CD4-positive, alpha-beta T cell treated with Interleukin-6 at 100 ng/mL for 8 hours (primary cell): ENCODE measurements around the gene CYTH3.

Experiments
- DNase-seq: peaks from one replicate; pipeline ENCODE4 v3.0.0-alpha.2; 2020; ENCODE audit warnings: mixed read lengths, low spot score

The CYTH3 gene

DNA sequence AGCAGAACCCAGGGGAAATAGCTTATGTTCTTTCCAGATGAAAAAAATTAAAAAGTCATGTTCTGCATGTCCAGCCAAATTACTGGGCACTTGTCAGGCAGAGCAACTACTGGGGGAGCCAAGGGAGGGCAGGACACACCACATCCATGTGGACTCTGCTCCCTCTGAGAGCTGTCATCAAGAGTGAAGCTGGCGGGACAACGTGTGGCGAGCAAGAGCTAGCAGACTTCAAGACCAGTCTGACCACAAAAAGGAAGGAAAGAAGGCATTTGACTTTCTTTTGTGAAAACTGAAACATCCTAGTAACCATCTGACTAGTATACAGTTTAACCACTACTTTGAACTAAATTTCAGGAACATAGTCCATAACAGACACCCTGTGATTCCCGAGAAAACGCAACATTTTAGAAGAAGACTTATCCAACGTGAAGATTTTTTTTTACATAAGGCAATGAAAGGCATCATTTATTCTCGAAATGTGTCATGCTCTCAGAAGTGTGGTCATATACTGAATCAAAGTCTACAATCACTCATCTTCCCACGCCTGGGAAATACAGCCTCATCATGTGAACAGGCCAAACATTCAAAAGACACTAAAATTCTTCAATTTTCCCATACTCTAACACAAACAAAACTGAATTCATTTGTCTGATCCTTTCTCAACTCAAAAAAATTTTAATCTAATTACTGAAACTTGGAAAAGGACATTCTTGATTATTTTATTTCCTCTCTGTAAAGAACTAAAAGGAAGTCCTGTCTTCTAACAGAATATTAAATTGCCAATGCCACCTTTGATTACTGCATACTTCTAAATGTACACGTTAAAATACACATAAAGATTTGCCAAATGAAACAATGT is 15.5 kb downstream of the CYTH3 start:
- DNase-seq: no peak

DNA sequence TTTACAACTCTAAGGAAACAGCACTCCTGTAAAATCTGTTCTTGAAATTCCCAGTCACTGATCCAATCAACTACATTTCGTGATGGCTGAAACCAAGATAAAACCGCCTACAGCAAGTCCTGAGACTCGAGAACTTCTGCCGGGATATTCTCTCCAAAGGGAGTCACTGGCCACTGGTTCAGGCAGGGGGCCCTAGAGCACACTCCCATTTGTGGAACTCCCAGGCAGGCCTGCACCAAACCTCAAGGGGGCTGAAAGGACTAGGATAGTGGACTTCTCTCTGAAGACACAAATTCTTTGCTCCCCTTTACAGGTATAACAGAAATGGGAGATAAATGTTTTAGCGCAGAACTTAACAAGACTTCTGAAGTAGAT is 16.3 kb downstream of the CYTH3 start:
- no peak for DNase-seq

DNA sequence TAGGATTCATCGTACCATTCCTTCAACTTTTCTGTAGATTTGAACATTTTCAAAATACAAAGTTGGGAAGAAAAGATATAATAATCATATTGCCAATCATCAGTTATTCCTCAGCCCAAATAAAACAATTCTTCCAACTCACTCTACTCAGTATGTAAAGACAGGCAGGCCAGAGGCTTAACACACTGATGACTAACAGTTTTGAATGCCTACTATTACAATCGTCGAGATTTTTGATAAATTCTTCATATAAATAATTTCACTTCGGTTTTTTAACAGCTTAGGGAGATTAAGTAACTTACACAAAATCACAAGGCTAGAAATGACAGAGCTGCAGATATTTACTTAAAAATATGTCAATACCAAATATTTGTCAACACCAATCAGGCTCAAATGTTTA is 17.6 kb downstream of the CYTH3 start:
- no peak for DNase-seq

DNA sequence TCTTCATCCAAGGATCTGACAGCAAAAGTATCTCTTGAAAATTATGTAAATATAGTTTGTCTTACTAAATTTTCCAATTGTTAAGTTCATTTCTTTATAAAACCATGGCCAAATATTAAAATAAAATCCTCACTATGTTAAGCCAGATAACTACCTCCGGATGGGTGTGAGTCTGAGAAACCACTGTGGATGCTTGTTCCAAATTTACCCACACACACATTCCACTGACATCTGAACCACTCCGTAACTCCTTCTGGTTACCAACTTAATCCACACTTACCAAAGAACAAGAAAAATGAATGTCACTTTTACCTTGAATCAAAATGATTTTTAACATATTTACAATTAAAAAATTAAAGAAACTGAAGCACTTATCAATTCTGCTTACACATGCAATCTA is 19.7 kb downstream of the CYTH3 start:
- DNase-seq: no peak

DNA sequence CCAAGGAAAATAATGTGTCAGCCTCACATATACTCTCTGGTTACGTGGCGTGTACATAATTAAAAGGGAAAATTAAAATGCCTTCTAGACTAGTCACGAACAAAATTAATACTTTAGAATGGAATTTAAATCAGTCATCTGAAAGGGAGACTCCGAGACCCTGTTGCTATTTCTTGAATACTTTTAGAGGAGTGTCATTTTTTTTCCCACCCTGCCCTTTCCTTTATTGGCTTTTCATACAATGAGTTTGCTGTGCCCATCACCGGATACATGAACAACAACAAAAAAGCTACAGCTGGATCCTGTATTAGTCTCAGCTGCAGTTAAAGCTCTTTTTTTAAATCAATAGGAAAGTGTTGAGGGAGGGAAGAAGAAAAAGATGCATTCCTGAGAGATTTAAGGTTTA is 20.1 kb downstream of the CYTH3 start:
- DNase-seq: no peak

DNA sequence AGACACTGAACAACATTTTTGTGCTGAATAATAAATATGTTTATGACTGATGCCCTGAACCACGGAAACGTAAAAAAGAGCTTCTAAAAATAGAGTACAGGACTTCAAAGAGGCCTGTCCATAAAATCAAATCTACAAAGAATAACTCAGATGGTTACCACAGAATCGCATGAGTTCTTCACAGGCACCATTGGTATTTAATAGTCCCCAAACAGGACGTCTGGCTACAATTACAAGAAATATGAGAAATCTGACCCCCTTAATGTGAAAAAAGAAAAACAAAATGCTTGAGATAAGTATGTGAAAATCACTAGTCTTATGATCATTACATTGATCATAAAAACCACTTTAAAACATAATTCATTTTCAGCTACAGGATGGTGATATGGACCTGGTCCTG is 20.8 kb downstream of the CYTH3 start:
- no peak for DNase-seq

DNA sequence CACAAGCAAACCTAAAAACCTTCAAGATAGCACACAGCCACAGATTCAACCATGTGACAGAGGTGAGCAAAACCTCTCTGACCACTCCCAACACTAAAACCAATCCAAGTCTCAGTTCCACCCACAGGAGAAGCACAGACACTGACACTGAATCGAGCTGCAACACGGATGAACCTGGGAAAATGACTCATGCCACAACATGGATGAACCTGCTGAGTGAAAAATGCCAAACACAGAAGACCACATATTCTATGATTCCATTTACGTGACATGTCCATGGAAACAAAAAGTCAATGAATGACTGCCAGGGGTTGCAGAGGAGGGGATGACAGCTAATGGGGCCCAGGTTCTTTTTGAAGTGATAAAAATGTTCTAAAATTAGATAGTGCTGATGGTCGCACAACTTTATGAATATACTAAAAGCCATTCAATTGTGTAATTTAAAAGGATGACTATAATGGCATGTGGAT is 22.0 kb downstream of the CYTH3 start:
- no peak for DNase-seq

DNA sequence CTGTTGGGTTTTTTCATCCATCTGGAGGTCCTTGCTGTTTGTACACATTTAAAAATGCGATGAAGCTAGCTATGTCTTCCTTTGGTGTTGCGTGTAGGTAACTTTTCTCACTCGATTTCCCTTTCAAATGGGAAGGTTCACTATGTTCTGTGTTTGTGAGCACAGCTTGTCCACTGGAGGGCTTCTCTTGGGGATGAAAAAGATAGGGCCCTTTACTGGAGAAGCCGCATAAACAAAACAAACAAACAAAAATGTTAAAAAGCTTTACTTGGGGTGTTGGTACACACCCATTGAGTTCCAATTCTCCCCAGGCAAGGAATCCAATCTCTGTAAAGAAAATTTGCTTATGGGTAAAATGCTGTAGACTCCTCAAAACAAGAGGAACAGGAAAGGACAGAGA is 23.4 kb downstream of the CYTH3 start:
- DNase-seq: no peak

DNA sequence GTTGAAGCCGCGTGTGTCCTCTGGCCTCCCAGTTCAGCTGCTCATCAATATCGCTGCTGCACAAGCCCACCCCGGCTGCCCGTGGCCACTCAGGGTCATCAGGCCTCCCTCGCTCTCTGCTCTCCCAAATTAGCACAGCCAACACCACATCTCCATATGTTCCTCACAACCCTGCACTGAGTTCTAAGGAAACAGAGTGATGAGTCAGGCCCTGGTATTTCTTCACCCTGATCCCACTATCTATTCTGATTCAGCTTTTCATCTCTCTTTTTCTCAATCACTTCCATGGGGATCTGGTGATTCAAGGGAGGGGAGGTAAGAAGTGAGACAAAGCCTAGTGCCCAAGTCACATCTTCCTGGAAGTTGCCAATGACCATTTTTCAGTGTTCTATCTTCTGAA is 23.8 kb downstream of the CYTH3 start:
- no peak for DNase-seq

DNA sequence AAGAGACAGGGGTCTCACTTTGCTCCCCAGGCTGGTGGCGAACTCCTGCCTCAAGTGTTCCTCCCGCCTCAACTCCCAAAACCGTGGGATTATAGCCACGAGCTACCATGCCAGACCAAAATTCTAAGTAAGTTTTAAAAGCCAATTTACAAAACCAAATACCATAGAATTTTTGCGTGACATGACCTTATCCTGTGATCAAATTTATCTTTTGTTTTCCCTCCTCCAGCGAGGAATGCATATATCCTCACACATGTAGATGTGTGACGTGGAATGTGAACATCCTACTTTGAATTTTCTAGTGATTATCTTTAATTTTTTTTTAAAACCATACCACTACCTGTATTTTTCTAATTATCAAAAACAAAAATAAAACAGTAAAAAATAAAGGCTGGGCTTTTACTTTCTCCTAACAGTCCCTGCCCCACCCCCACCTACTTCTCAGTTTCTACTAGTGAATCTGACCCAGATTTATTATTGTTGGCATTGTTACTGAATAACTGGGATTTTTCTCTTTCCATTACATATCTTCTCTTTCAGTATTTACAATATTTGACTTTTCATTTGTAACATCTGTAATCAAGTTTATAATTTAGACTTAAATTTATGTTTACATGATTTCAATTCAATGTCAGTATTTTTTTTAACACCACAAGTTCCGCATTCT is 26.0 kb downstream of the CYTH3 start:
- DNase-seq: no peak

DNA sequence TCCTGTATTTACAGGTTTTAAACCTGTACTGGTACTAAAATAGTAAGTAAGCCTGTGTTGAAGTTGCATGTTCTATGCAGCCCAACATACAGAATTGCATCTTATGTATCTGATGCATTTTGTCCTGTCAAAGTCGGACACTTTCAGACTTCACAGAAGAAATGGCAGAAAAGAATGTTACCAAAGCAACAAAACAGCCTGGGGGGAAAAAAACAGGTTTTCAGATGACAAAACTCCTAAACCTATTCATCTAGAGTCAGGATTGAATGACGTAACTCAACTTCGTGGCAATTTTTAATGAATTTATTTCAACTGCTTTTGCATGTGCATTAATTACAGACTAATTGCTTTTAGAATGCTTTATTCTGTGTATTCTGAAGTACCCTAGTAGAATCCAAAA is 28.4 kb downstream of the CYTH3 start:
- DNase-seq: no peak

DNA sequence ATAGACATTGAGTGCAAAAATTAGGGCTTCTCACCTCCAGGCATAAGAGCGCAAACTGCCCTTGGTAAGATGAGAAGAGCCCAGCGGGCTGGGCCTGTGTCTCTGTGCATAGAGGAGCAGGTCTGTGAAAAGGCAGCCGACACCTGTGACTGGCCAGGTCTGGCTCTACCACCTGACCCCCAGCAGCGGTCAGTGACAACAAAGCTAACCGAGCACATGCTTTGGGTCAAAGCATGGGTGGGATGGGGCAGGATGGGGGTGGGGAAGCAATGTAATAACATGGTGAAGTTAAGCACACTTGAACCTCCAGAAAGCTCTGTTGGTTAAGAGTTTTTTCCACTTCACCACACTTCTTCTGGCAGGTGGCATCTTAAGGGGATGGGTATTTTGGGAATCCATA is 29.3 kb downstream of the CYTH3 start:
- no peak for DNase-seq

DNA sequence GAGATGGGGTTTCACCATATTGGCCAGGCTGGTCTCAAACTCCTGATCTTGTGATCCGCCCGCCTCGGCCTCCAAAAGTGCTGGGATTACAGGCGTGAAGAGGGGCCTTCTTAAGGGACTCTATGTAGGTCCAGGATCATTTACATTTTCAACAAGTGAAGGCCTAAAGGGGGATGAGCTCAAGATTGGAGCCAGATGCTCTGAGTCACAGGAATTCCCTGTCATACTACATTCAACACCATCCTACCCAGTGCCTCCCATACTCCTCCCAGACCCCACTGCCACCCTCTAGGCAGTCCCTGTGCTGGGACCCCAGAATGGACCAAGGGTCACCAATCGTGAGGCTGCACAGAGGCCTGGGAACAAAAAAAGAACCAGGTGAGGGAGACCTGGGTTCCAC is 29.9 kb downstream of the CYTH3 start:
- DNase-seq: no peak

DNA sequence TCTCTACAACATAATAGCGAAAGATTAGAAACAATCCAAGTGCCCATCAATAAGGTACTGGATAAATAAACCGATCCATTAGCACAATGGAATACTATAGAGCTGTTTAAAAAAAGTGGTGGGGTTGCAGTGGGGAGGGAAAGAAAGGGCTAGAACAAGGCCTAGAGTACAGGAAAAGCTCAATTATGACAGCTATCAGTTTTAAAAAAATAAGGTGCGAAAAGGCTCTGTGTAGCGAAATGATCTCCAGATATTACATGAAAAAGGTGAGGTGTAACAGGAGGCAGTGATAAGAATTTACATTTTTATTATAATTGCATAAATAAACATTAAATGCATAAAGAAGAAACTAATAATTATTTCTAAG is 30.8 kb downstream of the CYTH3 start:
- DNase-seq: no peak

DNA sequence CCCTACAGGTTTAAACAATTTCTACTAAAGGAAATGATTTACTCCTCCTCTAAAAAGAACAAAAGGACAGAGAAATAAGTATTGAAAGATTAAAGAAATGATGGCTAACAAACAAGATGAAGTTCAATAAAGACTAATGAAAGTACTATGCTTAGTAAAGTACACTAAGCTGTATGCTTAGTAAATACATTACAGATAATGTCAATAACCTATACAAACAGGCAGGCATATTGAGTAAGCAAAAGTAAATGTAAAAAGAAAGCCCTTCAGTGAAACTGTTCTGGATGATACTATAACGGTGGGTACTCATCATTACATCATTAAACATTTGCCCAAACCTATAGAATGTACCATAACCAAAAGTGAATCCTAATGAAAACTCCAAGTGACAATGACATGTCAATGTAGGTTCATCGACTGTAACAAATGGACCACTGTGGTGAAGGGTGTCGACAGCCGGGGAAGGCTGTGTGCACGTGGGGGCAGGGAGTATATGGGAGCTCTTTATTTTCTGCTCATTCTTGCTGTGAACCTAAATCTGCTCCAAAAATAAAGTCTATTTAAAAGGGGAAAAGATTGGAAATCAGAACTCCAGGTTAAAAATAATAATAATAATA is 34.0 kb downstream of the CYTH3 start:
- DNase-seq: no peak

DNA sequence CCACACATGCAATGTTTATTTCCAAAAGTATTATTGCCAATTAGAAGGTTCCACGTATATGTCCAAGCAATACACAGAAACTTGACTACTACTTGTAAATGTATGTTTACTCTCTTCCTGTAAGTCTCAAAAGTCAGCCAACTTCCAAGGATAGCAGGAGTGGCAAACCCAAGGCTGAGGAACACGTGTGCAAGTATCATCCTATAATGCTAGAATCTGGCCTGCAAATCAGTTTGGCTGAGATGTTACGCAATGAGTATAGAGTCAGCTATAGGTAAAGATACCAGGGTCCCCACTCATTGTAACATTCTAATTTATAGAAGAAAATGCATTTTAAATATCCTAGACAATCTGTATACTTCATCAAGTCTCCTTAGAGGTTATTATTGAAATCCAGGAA is 34.7 kb downstream of the CYTH3 start:
- DNase-seq: no peak

DNA sequence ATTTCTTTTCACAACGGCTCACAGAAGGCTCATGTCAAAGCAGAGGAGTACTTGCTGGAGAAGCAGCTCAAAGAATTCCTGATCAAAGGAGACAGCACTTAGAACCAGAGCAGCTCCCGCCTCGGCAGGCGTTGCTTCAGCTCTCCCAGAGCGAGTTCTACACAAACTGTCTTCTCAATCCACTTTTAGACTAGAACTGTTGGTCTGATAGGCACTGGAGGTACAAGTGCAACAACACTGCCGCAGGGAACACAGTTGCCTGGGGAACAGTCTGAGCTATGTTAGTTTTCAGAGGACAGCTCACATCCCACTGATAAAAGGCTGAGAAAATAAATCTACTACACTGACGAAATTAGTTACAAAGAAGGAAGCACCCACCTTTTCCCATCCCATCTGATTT is 35.4 kb downstream of the CYTH3 start:
- DNase-seq: no peak

DNA sequence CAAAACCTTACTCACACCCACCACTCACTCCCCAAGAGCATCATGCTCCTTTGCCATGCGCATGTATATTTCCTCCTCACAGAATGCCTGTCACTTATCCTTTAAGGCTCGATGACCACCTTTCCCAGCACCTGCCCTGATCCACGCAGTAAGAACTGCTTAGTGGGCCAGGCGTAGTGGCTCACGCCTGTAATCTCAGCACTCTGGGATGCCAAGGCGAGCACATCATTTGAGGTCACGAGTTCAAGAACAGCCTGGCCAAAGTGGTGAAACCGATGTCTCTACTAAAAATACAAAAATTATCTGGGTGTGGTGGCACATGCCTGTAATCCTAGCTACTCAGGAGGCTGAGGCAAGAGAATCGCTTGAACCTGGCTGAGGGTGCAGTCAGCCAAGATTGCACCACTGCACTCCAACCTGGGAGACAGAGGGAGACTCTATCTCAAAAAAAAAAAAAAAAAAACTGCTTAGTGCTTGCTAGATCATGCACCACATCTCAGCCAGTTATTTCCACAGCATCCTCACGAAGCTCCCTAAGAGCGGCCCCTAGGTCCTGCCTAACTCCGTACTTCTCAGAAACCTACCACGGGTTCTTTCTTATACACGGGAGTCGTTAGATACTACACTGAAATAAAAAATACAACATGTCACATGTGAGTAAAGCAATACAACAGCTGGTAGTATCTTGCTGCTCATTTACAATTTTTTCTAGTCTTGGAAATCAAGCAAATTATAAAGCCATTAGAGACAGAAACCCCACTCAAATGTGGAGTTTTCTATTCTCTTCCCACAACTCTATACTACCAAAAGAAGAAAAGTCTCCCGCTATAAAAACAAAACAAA is 37.2 kb downstream of the CYTH3 start:
- DNase-seq: no peak

DNA sequence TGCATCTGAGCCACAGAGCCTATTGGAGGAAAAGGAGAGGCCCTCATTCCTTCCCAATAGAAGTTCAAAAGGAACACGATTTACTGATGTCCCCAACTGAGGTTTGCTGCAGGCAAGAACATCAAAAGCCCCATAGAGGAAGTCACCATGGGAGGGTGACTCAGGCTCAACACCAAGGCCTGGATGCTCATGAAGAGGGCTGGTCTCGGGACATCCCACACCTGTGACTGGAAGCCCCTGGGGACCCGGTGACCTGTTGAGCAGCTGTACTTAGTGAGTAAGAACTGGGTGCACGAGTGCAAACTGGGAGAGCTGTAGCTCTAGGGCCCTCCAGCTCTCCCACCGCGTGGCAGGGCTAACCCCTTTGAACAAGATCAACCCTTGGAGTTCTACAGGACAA is 38.0 kb downstream of the CYTH3 start:
- DNase-seq: no peak

DNA sequence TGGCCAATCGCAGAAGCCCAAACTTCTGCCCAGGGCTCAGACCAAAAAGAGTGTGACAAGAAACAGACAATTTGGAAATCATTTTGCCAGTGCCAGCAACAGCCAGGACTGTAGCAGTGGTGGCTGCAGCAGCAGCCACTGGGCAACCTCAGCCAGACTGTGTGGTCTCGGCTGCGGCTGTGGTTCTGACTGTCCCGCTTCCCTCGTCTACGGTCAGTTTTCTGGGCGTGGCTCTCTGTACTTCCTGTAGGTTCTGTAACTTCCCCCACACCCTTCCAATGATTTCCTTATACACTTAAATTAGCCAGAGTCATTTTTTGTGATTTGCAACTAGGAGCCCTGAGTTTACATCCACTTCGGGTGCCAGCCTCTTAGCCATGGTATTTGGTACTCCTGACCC is 39.9 kb downstream of the CYTH3 start:
- DNase-seq: no peak

DNA sequence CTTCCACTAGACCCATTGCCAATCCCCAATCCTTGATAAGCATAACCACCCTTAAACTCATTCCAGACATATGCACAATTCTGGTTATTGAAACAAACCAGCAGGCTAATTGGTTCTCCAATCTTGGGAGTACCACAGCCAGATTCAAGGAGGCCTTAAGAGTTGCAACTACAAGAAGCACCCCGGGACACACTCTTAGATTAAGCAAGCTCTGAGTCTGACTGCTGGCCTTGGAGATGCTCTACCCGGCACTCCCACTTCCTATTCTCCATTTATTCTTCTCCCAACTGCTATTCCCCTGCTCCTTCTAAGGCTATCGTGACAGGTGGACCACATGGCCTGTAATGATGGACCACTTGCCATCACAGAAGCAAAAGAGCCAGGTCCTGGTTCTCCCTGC is 40.3 kb downstream of the CYTH3 start:
- DNase-seq: no peak

DNA sequence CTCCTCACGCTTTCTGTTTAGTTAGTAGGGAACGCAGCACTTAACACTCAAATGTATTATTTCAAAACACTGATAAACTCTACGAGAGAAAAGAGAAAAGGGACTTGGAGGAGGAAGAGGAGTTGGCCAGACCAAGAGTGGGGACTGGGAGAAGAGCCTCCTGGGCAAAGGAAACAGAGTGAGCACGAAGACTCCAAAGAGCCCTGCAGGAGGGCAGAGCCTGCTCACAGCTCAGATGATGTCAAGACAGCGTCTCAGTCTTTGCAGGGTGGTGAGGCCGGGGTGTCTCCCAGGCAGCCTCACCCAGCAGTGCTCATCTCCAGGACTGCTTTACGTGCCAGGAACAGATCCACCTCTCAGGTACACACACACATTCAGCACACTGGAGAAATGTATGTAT is 41.2 kb downstream of the CYTH3 start:
- no peak for DNase-seq
